ENCODE data around the gene RNF220. TPM values are rescaled to one million over a fixed set of nuclear protein-coding genes. Genes with fewer than 3 reads are reported as not detected.
"Not testable (repeated sequence)": the region's sequence is repeated elsewhere in the genome, so short reads cannot be mapped to it uniquely, and the experiment has no call there.

Gene RNF220
- polyA plus RNA-seq, 1 donor from 2014 or later, result 101 TPM

DNA sequence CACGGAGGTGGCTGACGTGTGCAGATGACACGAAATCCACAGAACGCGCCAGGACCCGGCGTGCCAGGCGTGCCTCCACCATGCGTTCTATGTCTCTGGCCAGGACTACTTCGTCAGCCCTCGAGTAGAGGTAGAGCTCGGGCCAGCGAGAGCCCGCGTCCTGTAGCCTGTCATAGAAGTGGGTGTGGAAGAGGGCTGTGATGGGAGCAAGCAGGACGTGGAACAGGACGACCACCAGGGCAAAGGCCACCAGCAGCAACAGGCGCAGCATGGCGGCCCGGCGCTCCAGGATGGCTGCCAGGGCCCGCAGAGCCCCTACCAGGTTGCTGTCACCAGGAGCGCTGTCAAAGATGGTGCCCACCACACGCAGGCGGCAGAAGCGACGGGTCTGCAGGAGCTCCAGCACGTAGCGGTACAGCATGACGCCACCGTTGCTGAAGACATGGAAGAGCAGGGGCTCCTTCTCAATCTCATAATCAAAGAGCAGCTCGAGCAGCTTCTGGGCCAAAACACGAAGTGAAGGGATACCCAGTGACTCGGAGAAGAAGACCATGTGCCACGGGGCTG lies 249.6 kb downstream of the RNF220 start:
- no peaks in the 10 kb centered on the region for H3K36me3 Mint-ChIP-seq
- no peak overlapping the region for H3K27ac Mint-ChIP-seq
- no peaks in the 10 kb centered on the region for H3K9me3 Mint-ChIP-seq
- H3K27me3 Mint-ChIP-seq, result no peaks in the 10 kb centered on the region
- H3K4me1 Mint-ChIP-seq, result peaks cover 0 to 2% (median 0%) of the 10 kb centered on the region in 3 donors
- H3K4me3 Mint-ChIP-seq, result no peak overlapping the region

GRCh38 chr1:44655609-44656008 lies 250.6 kb downstream of the RNF220 start:
- H3K9me3 Mint-ChIP-seq, result no peaks in the 10 kb centered on the region
- H3K27ac Mint-ChIP-seq, result no peak overlapping the region
- H3K27me3 Mint-ChIP-seq, result no peaks in the 10 kb centered on the region
- no peaks in the 10 kb centered on the region for H3K36me3 Mint-ChIP-seq
- H3K4me3 Mint-ChIP-seq, result no peak overlapping the region
- peaks cover 0 to 2% (median 0%) of the 10 kb centered on the region in 3 donors for H3K4me1 Mint-ChIP-seq

GRCh38 chr1:44659566-44659965 lies 254.5 kb downstream of the RNF220 start:
- H3K4me1 Mint-ChIP-seq, result peaks cover 2 to 8% (median 4%) of the 10 kb centered on the region in 3 donors
- H3K27ac Mint-ChIP-seq, result no peak overlapping the region
- H3K9me3 Mint-ChIP-seq, result no peaks in the 10 kb centered on the region
- H3K4me3 Mint-ChIP-seq, result no peak overlapping the region
- H3K27me3 Mint-ChIP-seq, result no peaks in the 10 kb centered on the region
- peaks cover 2% of the 10 kb centered on the region for H3K36me3 Mint-ChIP-seq

DNA sequence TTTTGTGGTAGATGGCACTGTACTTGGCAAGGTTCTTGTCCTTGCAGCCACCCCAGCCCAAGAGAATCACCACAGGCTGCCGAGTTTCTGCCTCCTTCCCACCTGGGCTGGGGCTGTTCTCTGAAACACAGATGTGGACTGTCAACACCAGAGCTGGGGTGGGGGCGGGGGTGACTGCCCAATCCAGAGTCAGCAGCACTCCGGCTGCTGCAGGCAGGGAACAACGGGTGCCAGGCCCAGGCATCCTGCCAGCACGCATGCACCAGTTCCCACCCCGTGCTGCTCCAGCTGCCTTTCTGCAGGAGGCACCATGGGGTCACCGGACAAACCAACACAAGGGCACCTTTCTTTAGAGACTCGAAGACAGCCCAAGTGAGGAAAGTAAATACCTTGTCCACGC lies 255.1 kb downstream of the RNF220 start:
- Mint-ChIP-seq H3K4me1 (peaks cover 7 to 11% (median 8%) of the 10 kb centered on the region in 3 donors), H3K27ac (no peak overlapping the region), H3K36me3 (peaks cover 2% of the 10 kb centered on the region), H3K9me3 (no peaks in the 10 kb centered on the region), H3K4me3 (no peak overlapping the region), H3K27me3 (no peaks in the 10 kb centered on the region)

DNA sequence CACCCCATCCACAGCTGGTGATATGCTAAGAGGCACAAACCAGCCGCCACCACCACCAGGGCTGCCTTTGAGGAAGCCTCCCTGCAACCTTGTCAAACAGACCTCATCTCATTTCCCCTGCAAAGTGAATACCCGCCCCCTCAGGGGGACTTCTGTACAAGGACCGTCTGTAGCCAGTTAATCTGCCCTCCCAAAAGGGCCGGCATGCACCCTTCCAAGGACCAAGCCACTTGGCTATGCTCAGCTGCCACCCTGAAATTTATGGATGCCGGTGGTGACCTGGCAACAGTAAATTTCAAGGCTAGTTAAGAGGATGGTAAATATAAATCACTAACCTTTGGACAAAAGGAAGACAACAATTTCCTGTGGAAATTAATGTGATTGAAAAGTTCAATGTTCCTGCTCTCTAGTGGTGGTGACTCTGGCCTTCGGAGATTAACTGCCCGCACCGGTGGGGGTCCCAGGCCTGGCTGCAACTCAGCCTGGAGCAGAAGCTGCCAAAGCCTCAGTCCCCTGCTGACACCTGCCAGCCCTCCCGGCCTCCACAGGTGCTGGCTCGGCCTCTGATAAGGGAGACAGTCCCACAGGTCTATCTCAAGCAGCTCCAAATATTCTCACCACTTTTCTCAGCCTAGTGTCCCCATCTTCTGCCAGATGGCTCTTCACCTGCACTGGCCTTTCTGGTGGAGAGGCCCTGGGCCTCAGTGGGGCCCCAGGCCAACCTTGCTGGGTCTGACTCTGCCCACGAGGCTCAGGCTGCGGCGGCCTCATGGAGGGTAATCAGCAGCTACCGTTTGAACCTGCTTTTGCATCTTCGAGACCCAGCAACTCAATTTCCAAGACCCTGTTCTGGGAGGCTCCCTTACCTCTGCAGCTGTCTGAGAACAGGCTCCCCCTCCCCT lies 257.0 kb downstream of the RNF220 start:
- peaks cover 5 to 11% (median 8%) of the 10 kb centered on the region in 3 donors for H3K4me1 Mint-ChIP-seq
- H3K4me3 Mint-ChIP-seq, result no peak overlapping the region
- no peaks in the 10 kb centered on the region for H3K9me3 Mint-ChIP-seq
- peaks cover 2% of the 10 kb centered on the region for H3K36me3 Mint-ChIP-seq
- H3K27ac Mint-ChIP-seq, result no peak overlapping the region
- H3K27me3 Mint-ChIP-seq, result no peaks in the 10 kb centered on the region

GRCh38 chr1:44662683-44663030 lies 257.6 kb downstream of the RNF220 start:
- Mint-ChIP-seq H3K27me3 (no peaks in the 10 kb centered on the region), H3K9me3 (no peaks in the 10 kb centered on the region), H3K4me3 (no peak overlapping the region), H3K4me1 (peaks cover 5 to 11% (median 8%) of the 10 kb centered on the region in 3 donors), H3K27ac (no peak overlapping the region), H3K36me3 (peaks cover 2% of the 10 kb centered on the region)

DNA sequence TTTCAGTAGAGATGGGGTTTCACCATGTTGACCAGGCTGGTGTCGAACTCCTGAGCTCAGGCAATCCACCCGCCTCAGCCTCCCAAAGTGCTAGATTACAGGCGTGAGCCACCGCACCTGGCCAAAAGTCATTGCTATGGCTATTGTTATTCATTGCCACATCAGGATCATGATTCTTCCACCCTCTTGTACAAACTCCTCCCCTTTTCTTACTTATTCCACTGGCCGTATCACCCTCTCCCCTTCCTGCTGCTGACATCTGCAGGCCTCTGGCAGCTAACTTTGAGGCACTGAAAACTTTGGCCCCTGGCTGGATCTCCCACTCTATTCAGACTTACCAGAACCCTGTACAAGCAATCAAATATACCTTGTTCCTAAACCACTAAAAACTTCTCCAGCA lies 258.4 kb downstream of the RNF220 start:
- H3K27me3 Mint-ChIP-seq, result no peaks in the 10 kb centered on the region
- H3K27ac Mint-ChIP-seq, result peak overlapping the region in 1 of 3 donors; percentile 9
- H3K9me3 Mint-ChIP-seq, result no peaks in the 10 kb centered on the region
- H3K36me3 Mint-ChIP-seq, result peaks cover 2% of the 10 kb centered on the region
- H3K4me1 Mint-ChIP-seq, result peaks cover 5 to 11% (median 8%) of the 10 kb centered on the region in 3 donors
- H3K4me3 Mint-ChIP-seq, result peak overlapping the region in 1 of 4 donors; percentile 18

GRCh38 chr1:44664730-44665370 lies 259.8 kb downstream of the RNF220 start:
- Mint-ChIP-seq H3K9me3 (no peaks in the 10 kb centered on the region), H3K27me3 (no peaks in the 10 kb centered on the region), H3K27ac (peak overlapping the region in 1 of 3 donors; percentile 72), H3K4me1 (peaks cover 5 to 11% (median 8%) of the 10 kb centered on the region in 3 donors), H3K36me3 (peaks cover 2% of the 10 kb centered on the region), H3K4me3 (peak overlapping the region in 2 of 4 donors; percentile 38 to 81)

DNA sequence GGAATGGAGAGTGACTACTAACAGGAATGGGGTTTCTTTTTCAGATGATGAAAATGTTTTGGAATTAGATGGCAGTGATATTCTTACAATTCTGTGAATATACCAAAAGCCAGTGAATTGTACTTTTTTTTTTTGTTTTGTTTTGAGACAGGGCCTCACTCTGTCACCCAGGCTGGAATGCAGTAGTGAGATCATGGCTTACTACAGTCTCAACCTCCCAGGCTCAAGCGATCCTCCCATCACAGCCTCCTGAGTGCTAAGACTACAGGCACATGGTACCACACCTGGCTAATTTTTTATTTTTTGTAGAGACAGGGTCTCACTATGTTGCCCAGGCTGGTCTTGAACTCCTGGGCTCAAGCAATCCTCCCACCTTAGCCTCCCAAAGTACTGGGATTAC lies 261.7 kb downstream of the RNF220 start:
- not testable (repeated sequence) for H3K27me3 Mint-ChIP-seq, H3K36me3 Mint-ChIP-seq, H3K27ac Mint-ChIP-seq, H3K9me3 Mint-ChIP-seq
- H3K4me1 Mint-ChIP-seq, result peaks cover 5 to 11% (median 10%) of the 10 kb centered on the region in 3 donors
- H3K4me3 Mint-ChIP-seq, result peak overlapping the region in 1 of 4 donors; percentile 37

DNA sequence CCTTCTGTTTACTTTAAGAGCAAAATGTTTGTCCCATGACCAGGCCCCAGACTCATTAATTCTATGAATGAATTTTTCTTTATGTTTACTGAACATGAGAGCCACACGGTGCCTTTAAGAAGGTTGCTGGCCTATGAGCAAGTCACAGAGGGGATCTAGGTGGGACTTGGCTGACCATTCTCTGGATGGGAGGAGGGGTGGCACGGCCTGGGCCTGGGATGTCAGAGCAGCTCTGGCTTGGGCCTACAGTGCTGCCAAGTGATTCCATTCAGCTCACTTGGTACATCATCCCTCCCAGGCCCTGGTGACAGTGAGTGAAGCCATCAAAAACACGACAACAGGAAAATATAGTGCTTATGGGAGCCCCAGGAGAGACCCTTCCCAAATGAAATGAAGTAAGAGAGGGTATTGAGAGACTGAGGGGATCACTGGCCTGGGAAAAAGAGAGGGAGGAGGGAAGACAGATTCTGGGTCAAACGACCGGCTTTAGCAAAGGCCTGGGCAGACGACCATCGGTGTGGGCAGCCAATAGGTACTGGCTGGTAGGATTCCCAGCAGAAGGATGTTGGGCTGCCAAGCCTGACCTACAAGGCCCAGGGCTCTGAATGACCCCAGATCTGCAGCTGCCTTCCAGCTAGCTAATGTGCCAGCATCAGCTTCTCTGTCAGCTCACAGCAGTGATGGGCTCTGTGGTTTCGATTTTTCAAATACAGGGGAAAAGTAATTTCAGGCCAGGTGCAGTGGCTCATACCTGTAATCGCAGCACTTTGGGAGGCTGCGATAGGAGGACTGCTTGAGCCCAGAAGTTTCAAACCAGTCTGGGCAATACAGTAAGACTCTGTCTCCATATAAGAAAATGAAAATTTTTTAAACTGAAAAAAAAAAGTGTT lies 265.9 kb downstream of the RNF220 start:
- Mint-ChIP-seq H3K4me1 (peaks cover 15 to 25% (median 15%) of the 10 kb centered on the region in 3 donors), H3K27me3 (peaks cover 2% of the 10 kb centered on the region), H3K27ac (no peak overlapping the region), H3K36me3 (no peaks in the 10 kb centered on the region), H3K9me3 (no peaks in the 10 kb centered on the region), H3K4me3 (peak overlapping the region in 1 of 4 donors; percentile 36)

- peak overlapping the region in 2 of 3 donors; percentile 50 to 83 for H3K27ac Mint-ChIP-seq
- peaks cover 15 to 25% (median 15%) of the 10 kb centered on the region in 3 donors for H3K4me1 Mint-ChIP-seq
- no peaks in the 10 kb centered on the region for H3K9me3 Mint-ChIP-seq
- H3K4me3 Mint-ChIP-seq, result peak overlapping the region; percentile 50 to 94 (median 84)
- no peaks in the 10 kb centered on the region for H3K36me3 Mint-ChIP-seq
- H3K27me3 Mint-ChIP-seq, result peaks cover 2% of the 10 kb centered on the region
Observed at GRCh38 chr1:44672254-44672955, 267.4 kb downstream of the RNF220 start.

DNA sequence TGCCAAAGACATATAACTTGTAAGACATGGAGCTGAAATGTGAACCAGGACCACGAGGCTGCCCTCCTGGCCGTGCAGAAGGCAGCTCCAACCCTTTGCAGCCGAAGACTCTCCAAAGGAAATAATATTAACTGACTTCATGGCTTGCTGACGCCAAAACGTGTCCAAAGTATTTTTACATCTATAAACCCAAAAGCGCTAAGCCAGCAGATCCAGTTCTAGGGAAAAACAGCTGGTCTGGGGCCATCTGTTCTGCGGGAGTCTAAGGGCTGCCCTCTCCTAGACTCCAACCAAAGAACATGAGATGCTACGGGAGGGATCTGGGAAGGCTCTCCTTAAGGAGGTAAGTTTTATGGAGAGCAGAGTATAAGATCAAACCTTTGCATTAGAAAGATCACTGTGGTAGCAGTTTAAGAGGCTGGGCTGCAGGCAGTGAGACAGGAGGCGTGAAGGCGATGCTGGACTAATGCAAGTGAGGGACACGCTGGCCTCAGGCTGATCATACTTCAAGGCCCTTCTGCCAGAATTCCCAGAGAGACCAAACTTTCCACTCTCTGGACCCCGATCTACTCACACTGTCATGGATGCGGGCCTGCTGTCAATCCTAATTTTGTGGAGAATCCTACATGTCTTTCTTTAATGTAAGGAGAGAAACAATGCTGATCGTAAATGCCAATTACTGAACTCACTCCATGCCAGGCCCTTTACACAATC lies 268.1 kb downstream of the RNF220 start:
- H3K4me3 Mint-ChIP-seq, result peak overlapping the region; percentile 85 to 94 (median 91)

DNA sequence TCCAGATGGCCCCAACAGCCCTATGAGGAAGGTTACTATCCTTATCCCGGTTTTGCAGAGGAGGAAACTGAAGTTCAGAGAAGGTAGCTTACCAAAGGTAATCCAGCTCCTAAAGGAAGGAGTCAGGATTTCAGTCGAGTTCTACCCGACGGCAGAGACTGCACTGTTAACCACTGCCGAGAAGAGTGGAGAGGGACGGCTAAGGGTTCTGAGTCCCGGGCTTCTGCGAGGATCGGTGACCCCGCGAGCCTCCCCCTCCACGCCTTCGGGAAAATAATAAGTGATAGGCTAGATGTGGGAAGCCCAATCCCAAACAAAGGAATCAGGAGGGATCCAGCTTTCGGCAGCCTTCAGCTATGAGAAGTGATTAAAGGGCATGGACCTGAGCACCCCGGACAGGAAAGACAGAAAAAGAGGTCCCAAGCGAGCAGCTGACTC lies 268.6 kb downstream of the RNF220 start:
- Mint-ChIP-seq H3K4me3 (peak overlapping the region; percentile 85 to 94 (median 91)), H3K36me3 (no peaks in the 10 kb centered on the region), H3K27me3 (peaks cover 2% of the 10 kb centered on the region), H3K4me1 (peaks cover 15 to 25% (median 15%) of the 10 kb centered on the region in 3 donors), H3K9me3 (no peaks in the 10 kb centered on the region), H3K27ac (peak overlapping the region; percentile 81 to 95 (median 84))

More for the DNA sequence above, 268.1 kb downstream of the RNF220 start:
- Mint-ChIP-seq H3K27ac (peak overlapping the region in 2 of 3 donors; percentile 84 to 95), H3K4me1 (peaks cover 15 to 25% (median 15%) of the 10 kb centered on the region in 3 donors), H3K27me3 (peaks cover 2% of the 10 kb centered on the region), H3K9me3 (no peaks in the 10 kb centered on the region), H3K36me3 (no peaks in the 10 kb centered on the region)

All from IgD-negative memory B cell (primary cell).